Heart left ventricle (tissue), 16 donors: ENCODE measurements around the gene RALGPS1. TPM values are rescaled to one million over a fixed set of nuclear protein-coding genes. Genes with fewer than 3 reads are reported as not detected.
A peak's percentile ranks its signal among the peaks of the same experiment; 100 is the strongest.

Experiments used
- ATAC-seq, 4 donors: fragments of 200-7000 bp; cut with Tn5 transposase; one replicate each; pipeline ENCODE4 v1.9.1; 2020 to 2022; ENCODE audit warnings: moderate library complexity in 4 of 4, mild to moderate bottlenecking in 3 of 4, moderate number of reproducible peaks in 1 of 4
- DNase-seq, 5 donors: peaks; one replicate each; pipeline ENCODE4 v3.0.0-alpha.2; 2020
- H3K27ac ChIP-seq, 12 donors: fragments of 200-600 bp; sonication (generic) in 4 of 12; one replicate each; pipeline versions ENCODE4 v1.5.0 to v1.8.0; 2016 to 2022; ENCODE audit warnings: mild to moderate bottlenecking in 2 of 12
- H3K27me3 ChIP-seq, 9 donors: fragments of 200-600 bp; sonication (generic) in 2 of 9; one replicate each; pipeline versions ENCODE4 v1.5.1 to v1.8.0; 2016 to 2022; ENCODE audit warnings: mild to moderate bottlenecking in 3 of 9
- H3K36me3 ChIP-seq, 9 donors: fragments of 200-600 bp; sonication (generic) in 2 of 9; one replicate each; pipeline versions ENCODE4 v1.5.0 to v1.8.0; 2018 to 2022; ENCODE audit warnings: mild to moderate bottlenecking in 2 of 9
- H3K4me1 ChIP-seq, 12 donors: fragments of 200-600 bp; sonication (generic) in 4 of 12; one replicate each; pipeline versions ENCODE4 v1.5.0 to v1.8.0; 2016 to 2022; ENCODE audit warnings: mild to moderate bottlenecking in 3 of 12
- H3K4me3 ChIP-seq, 12 donors: fragments of 200-600 bp; sonication (generic) in 4 of 12; one replicate each; pipeline versions ENCODE4 v1.5.0 to v1.8.0; 2017 to 2022; ENCODE audit warnings: mild to moderate bottlenecking in 9 of 12, moderate library complexity in 4 of 12
- H3K9me3 ChIP-seq, 12 donors: fragments of 200-600 bp; sonication (generic) in 4 of 12; one replicate each; pipeline versions ENCODE4 v1.5.0 to v1.8.0; 2016 to 2022; ENCODE audit warnings: mild to moderate bottlenecking in 1 of 12
- POLR2A ChIP-seq, 2 donors: fragments of 450-650 bp; IDR thresholded peaks; one replicate each; pipeline ENCODE4 v1.6.1; 2017; ENCODE audit warnings: antibody characterized with exemption in 2 of 2, mild to moderate bottlenecking in 2 of 2, moderate library complexity in 2 of 2
- WGBS, 4 donors: extraction: QIAGEN DNeasy Blood & Tissue Kit in 2 of 4; methylation state at CpG; one replicate each; pipeline versions ENCODE4 v1.1.5 to v1.1.7; 2013 to 2018; 5-methylcytosine and 5-hydroxymethylcytosine counted together
- intact Hi-C, 10 donors: fragments of 100-400 bp; cut with DNase I; formaldehyde crosslinking; loops; one replicate each; pipeline versions ENCODE4 v1.11.1 to v1.14.2; 2022
- polyA plus RNA-seq, 2 donors: library from polyadenylated mRNA; stranded (reverse); fragments of 200-250 nt; gene quantifications; one replicate each; pipeline ENCODE4 v1.2.3, GENCODE V29; 2013
- total RNA-seq, 9 donors: library from RNA; depleted of rRNA in 2 of 9; stranded (reverse); fragments of >200 nt in 2 of 9; fragmentation: NEBNext Ultra II Directional in 3 of 9; extraction: Animal tissue kit (Norgen Biotek cat#: 25700) in 3 of 9; gene quantifications; one replicate each; pipeline versions ENCODE4 v1.1.0 to v1.2.4, GENCODE V29; 2016 to 2023
- TF ChIP-seq, protein P1 (sequence below), 12 donors: fragments of 200-600 bp; sonication (generic) in 4 of 12; IDR thresholded peaks; one replicate each; pipeline versions ENCODE4 v1.5.0 to v1.8.0; 2018 to 2022; ENCODE audit warnings: antibody characterized with exemption in 12 of 12, mild to moderate bottlenecking in 5 of 12
- donor health status: ischemic (EF 13 %, LVEDD 7.1; RV severe dilation, severe dysfunction).
- donor health status: healthy with polysubstance abuse.
- donor health status: DM: no; HTN: yes; CAD: no.
- donor health status: DM: no; HTN: no; CAD: no.
- donor health status: ischemic (EF 25% LVEDD 6.9; RV normal size, moderate dysfunction).
- donor health status: ischemic (EF 25% LVEDD 5.7; RV mildly dilated, moderate dysfunction).
- donor health status: healthy.
- donor health status: DM: yes; HTN: yes; CAD: no.
- donor health status: ischemic (EF 35%, LVEDD 5.7; RV mildly dilated, moderate dysfunction).
- donor health status: nonischemic (EF 11% LVEDD 7.7; RV severe dilation, severe dysfunction).
- donor health status: DM: yes; HTN: yes; CAD: no.
- donor health status: PGD.
- donor health status: ischemic (EF 29% LVEDD 5.4; RV normal size, mild dysfunction).
- donor health status: nonischemic (EF 23%, LVEDD 6.1; RV moderate dilation, normal function).

Gene RALGPS1
- total and polyA plus RNA-seq, 11 donors = 8.0 to 21.8 (median 14.4) TPM

GRCh38 chr9:127091526-127091925, 176.9 kb downstream of the RALGPS1 start:
- TF ChIP-seq, protein P1, sequence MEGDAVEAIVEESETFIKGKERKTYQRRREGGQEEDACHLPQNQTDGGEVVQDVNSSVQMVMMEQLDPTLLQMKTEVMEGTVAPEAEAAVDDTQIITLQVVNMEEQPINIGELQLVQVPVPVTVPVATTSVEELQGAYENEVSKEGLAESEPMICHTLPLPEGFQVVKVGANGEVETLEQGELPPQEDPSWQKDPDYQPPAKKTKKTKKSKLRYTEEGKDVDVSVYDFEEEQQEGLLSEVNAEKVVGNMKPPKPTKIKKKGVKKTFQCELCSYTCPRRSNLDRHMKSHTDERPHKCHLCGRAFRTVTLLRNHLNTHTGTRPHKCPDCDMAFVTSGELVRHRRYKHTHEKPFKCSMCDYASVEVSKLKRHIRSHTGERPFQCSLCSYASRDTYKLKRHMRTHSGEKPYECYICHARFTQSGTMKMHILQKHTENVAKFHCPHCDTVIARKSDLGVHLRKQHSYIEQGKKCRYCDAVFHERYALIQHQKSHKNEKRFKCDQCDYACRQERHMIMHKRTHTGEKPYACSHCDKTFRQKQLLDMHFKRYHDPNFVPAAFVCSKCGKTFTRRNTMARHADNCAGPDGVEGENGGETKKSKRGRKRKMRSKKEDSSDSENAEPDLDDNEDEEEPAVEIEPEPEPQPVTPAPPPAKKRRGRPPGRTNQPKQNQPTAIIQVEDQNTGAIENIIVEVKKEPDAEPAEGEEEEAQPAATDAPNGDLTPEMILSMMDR (IDR thresholded peaks at IDR 0.05) = no peak
- no peak for TF ChIP-seq POLR2A (IDR thresholded peaks at IDR 0.05)
- Histone ChIP-seq H3K36me3 (peaks cover 0 to 81% (median 54%) of the 10 kb centered on the region in 9 donors), H3K9me3 (no peaks in the 10 kb centered on the region), H3K27me3 (no peaks in the 10 kb centered on the region), H3K4me3 (no peak overlapping the region), H3K4me1 (peaks cover 0 to 32% (median 14%) of the 10 kb centered on the region in 12 donors), H3K27ac (peak overlapping the region in 2 of 12 donors; percentile 18 to 79)
- 90 to 96% (median 94%) methylated on average over 13 of the region's 13 CpGs for WGBS, 4 donors
- DNase-seq = no peak
- intact Hi-C loops = no loop called here
- ATAC-seq = no peak

DNA sequence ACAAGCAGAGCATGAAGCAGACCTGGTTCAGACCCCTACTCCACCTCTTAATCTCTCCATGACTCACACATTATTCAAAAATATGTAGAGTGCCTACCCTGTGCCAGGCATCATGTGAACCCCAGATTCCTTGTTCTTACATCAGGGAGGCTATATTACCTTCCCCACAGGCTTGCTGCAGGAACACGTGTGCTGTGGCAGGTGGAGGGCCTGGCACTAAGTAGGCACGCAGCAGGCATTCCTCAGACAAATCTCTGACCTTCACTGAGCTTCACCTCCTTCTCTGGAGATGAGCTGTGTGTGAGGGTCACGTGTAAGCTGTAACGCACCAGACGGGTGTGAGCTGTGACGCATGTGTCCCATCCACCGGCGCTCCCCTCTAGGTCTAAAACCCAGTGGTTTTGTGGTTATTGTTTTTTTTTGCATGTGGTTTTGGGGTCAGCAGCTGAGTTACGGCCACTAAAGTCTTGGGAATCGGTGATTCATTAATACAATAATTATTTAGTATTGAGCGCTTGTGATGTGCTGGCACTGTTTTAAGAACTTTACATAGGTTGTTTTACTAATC, 177.5 kb downstream of the RALGPS1 start:
- no peak for ATAC-seq
- Histone ChIP-seq H3K27ac (no peak overlapping the region), H3K4me1 (peaks cover 0 to 32% (median 14%) of the 10 kb centered on the region in 12 donors), H3K36me3 (peaks cover 0 to 79% (median 53%) of the 10 kb centered on the region in 9 donors), H3K4me3 (no peak overlapping the region), H3K27me3 (no peaks in the 10 kb centered on the region), H3K9me3 (no peaks in the 10 kb centered on the region)
- no peak for DNase-seq
- WGBS, 4 donors = 88 to 96% (median 90%) methylated on average over 10 to 11 of the region's 11 CpGs
- intact Hi-C loops = no loop called here
- TF ChIP-seq, protein P1 (IDR thresholded peaks at IDR 0.05) = no peak
- no peak for TF ChIP-seq POLR2A (IDR thresholded peaks at IDR 0.05)

- H3K27ac ChIP-seq = no peak overlapping the region
- DNase-seq (no peak), ATAC-seq (no peak)
- no peaks in the 10 kb centered on the region for H3K9me3 ChIP-seq
- TF ChIP-seq, protein P1 (IDR thresholded peaks at IDR 0.05) = no peak
- no peak for TF ChIP-seq POLR2A (IDR thresholded peaks at IDR 0.05)
- 94 to 97% (median 96%) methylated on average over 7 to 17 of the region's 17 CpGs for WGBS, 4 donors
- H3K4me3 ChIP-seq = no peak overlapping the region
- peaks cover 0 to 37% (median 16%) of the 10 kb centered on the region in 12 donors for H3K4me1 ChIP-seq
- intact Hi-C loops = no loop called here
- H3K27me3 ChIP-seq = no peaks in the 10 kb centered on the region
- peaks cover 0 to 72% (median 42%) of the 10 kb centered on the region in 9 donors for H3K36me3 ChIP-seq
These were observed 178.9 kb downstream of the RALGPS1 start for GRCh38 chr9:127093319-127094020.

GRCh38 chr9:127095411-127095810, 180.8 kb downstream of the RALGPS1 start:
- TF ChIP-seq, protein P1 (IDR thresholded peaks at IDR 0.05) = no peak
- no peak for TF ChIP-seq POLR2A (IDR thresholded peaks at IDR 0.05)
- 88 to 92% (median 90%) methylated on average over 5 of the region's 5 CpGs for WGBS, 4 donors
- Histone ChIP-seq H3K27me3 (no peaks in the 10 kb centered on the region), H3K36me3 (peaks cover 0 to 61% (median 34%) of the 10 kb centered on the region in 9 donors), H3K27ac (peak overlapping the region in 1 of 12 donors; percentile 43), H3K4me1 (peaks cover 0 to 43% (median 30%) of the 10 kb centered on the region in 12 donors), H3K9me3 (no peaks in the 10 kb centered on the region), H3K4me3 (no peak overlapping the region)
- ATAC-seq = no peak
- DNase-seq = no peak
- intact Hi-C loops = no loop called here
